ENCODE measurements around the gene DNPEP. TPM values are rescaled to one million over a fixed set of nuclear protein-coding genes. Genes with fewer than 3 reads are reported as not detected.

DNPEP gene
- total RNA-seq, 2 experiments from 2014 or later = 39.3 to 63.6 TPM

GRCh38 chr2:219419331-219420197 is 31.9 kb upstream of the DNPEP start:
- intact Hi-C loops (cut with micrococcal nuclease; ENCODE audit: unreplicated experiment) = no loop called here
- Histone ChIP-seq H4K20me1 (ENCODE audit: insufficient read depth, low read length) (no peaks in the 10 kb centered on the region), H3K36me3 (ENCODE audit: insufficient read depth, low read length) (no peaks in the 10 kb centered on the region), H3K4me3 (ENCODE audit: low read depth, low read length, poor library complexity, severe bottlenecking) (no peak overlapping the region), H3K9me2 (ENCODE audit: insufficient read depth, low read length) (no peaks in the 10 kb centered on the region), H3K9me3 (ENCODE audit: low read length) (no peaks in the 10 kb centered on the region), H3K27ac (ENCODE audit: low read depth, low read length, poor library complexity, severe bottlenecking) (no peak overlapping the region), H3K79me2 (ENCODE audit: insufficient read depth, low read depth, low read length) (no peaks in the 10 kb centered on the region), H3K4me2 (ENCODE audit: low read length) (no peak overlapping the region), H3K4me1 (ENCODE audit: insufficient read depth, low read length, poor library complexity, severe bottlenecking) (no peaks in the 10 kb centered on the region), H2AFZ (ENCODE audit: low read length) (no peak overlapping the region)
- no TSS peak for BruUV-seq (replicated peaks)
- POLR2A ChIA-PET = no interaction called here
- CTCF ChIA-PET (ENCODE audit: unreplicated experiment) = no interaction called here
- TF ChIP-seq CTCF (conservative IDR thresholded peaks at IDR 0.05; ENCODE audit: low read length) (no peak), EZH2phosphoT487 (IDR thresholded peaks at IDR 0.05; ENCODE audit: borderline replicate concordance, low read depth, low read length) (no peak)
- no peak for DNase-seq (ENCODE audit: low spot score)

- no peak overlapping the region for H3K4me2 ChIP-seq (ENCODE audit: low read length)
- POLR2A ChIA-PET = no interaction called here
- BruUV-seq (replicated peaks) = no TSS peak
- no peaks in the 10 kb centered on the region for H3K36me3 ChIP-seq (ENCODE audit: insufficient read depth, low read length)
- H3K4me3 ChIP-seq (ENCODE audit: low read depth, low read length, poor library complexity, severe bottlenecking) = no peak overlapping the region
- TF ChIP-seq EZH2phosphoT487 (IDR thresholded peaks at IDR 0.05; ENCODE audit: borderline replicate concordance, low read depth, low read length) = no peak
- no peak for TF ChIP-seq CTCF (conservative IDR thresholded peaks at IDR 0.05; ENCODE audit: low read length)
- H3K9me3 ChIP-seq (ENCODE audit: low read length) = no peaks in the 10 kb centered on the region
- no peaks in the 10 kb centered on the region for H3K4me1 ChIP-seq (ENCODE audit: insufficient read depth, low read length, poor library complexity, severe bottlenecking)
- H3K79me2 ChIP-seq (ENCODE audit: insufficient read depth, low read depth, low read length) = no peaks in the 10 kb centered on the region
- H2AFZ ChIP-seq (ENCODE audit: low read length) = no peak overlapping the region
- DNase-seq (ENCODE audit: low spot score) = no peak
- CTCF ChIA-PET (ENCODE audit: unreplicated experiment) = no interaction called here
- H3K9me2 ChIP-seq (ENCODE audit: insufficient read depth, low read length) = no peaks in the 10 kb centered on the region
- no peak overlapping the region for H3K27ac ChIP-seq (ENCODE audit: low read depth, low read length, poor library complexity, severe bottlenecking)
- H4K20me1 ChIP-seq (ENCODE audit: insufficient read depth, low read length) = no peaks in the 10 kb centered on the region
- intact Hi-C loops (cut with micrococcal nuclease; ENCODE audit: unreplicated experiment) = no loop called here
Measured at GRCh38 chr2:219419012-219419324, 31.3 kb upstream of the DNPEP start.

Data from OCI-LY7 (cell line).